GM12892 (cell line): ENCODE measurements around the gene ACTG1.

Source experiments
- POLR2A ChIP-seq: IDR thresholded peaks from 2 replicates; pipeline ENCODE4 v1.6.1; 2011; ENCODE audit warnings: low read depth, low read length, control low read depth
- POLR2AphosphoS5 ChIP-seq: IDR thresholded peaks from 2 replicates; pipeline ENCODE4 v1.6.1; 2011; ENCODE audit warnings: low read depth, low read length, control low read depth

DNA sequence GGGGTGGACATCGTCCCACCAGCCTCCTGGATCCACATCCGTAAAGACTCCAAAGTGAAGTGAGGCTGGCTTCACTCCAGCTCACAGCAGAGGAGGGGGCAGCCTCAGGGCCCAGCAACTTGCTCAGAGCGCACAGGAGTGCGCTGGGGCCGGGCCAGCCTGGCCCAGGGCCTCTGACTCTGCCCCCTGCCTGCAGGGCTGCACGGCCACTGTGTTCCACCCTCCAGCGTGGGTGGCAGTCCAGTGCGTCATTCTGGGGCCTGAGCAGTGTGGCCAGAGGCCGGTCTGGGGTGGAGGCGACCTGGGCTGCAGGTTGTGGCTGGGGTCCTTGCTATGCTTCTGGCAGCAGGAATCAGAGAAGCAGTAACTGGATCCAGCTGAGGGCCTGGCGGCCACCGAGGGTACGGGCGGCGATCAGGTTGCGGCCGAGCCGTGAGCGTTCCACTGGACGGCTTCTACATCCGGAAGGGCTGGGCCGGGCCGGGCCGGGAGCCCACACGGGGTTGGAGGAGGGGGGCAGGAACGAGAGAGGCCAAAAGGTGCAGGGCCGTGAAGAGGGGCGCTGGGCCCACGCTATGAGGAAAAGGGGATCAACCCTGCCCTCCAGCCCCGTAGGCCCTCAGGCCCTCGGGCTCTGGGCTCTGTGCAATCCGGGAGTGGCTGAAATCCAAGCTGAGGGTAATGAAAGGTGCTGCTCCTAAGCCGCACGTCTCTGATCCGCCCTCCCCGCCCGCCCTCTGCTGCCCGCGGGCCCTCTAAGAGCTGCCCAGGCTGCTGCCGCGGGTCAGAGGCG is 15.2 kb upstream of the ACTG1 start, which contains the start of gene FSCN2:
- TF ChIP-seq POLR2AphosphoS5 (no peak), POLR2A (no peak)
